GM21529 (cell line): Measurements from ENCODE around the gene SCLY.

ENCODE experiments used
- ATAC-seq: cut with Tn5 transposase; IDR thresholded peaks from one replicate; pipeline ENCODE4 v1.9.1; 2021; ENCODE audit not compliant: unreplicated experiment

SCLY gene

DNA sequence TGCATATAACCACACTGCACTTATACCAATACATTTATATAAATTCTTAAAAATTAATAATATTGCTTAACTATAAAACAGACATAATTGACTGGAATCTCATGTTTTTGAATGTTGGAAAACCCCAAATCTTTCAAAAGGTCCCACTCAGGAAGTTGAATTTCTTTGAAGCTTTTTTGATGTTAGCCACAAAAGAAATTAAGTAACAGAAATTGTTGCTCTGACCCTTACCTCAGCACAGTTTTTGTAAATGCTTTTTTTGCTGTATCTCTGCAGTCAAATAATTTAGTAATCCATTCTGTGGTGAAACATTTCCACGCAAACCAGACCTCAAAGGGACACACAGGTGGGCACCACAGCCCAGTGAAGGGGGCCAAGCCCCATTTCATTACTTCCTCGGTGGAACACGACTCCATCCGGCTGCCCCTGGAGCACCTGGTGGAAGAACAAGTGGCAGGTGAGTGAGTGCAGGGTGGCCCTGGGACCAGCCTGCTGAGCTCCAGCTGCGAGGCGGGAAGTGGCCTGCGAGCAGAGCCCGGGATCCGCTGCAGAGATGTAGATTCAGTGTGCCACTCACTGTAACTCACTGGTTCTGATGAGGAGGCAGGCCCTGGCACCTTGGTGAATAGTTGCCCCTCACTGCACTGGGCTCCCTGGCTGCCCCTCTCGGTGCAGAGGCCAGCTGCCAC is 8.4 kb downstream of the SCLY start:
- ATAC-seq = no peak

DNA sequence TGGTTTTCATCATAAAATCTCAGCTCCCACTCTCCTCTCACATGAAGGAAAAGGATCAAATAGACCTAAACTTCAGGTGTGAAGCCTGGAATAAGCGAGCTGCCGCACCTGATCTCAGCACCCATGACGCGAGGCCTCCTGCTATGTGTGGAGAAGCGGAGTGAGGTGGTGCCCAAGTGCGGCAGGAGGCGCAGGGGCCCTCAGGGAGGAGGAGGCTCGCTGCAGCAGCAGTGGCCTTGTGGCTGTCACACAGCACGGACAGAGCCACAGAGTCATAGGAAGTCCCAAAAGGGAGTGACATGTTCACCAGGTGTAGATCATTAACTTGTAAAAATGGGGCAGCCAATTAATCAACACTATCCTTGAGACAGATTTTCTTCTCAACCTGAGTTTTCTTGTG is 9.1 kb downstream of the SCLY start:
- ATAC-seq = no peak

DNA sequence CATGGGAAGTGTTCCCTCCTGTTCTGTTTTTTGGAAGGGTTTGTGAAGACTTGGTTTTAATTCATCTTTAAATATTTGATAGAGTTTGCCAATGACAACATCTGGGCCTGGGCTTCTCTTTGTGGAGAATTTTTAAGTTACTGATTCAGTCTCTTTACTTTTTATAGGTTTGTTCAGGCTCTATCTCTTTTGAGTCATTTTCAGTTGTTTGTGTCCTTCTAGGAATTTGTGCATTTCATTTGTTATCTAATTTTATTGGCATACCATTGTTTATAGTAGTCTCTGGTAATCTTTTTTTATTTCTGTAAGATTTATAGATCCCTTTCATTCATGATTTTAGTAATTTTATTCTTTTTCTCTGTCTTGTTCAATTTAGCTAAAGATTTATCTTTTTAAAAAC is 14.6 kb downstream of the SCLY start:
- ATAC-seq = no peak

DNA sequence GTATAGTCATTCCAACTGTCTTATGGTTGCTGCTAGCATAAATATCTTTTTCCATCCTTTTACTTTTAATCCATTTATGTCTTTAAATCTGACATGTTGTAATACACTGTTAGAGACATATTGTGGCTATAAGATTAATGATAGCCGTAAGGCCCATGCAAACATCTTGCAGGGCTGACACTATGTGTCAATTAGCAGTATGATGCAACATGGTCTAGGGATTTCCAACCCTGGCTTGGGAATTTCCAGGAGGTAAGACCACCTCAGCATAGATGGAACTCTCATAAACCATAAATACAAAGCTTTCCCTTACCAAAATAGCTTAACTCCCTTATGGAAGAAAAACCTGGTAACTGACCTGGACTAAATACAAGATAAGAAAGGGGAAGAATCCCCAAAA is 16.5 kb downstream of the SCLY start:
- ATAC-seq = no peak

DNA sequence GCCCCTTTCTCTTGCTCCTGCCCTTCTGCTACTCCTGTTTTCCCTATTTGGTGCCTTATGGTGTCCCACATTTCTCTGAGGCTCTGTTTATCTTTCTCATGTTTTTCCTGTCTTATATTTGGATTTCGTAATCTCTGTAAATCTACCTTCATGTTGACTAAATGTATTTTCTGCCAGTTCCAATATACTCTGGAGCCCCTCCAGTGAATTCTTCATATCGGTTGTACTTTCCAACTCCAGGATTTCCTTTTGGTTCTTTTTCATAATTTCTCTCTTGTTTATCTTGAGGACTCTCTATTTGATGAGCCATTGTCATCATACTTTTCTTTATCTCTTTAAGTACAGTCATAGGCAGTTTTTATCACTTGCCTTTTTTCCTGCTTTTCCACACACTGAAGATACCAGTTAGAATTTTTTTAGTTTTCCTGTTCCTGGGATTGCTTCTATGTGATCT is 19.1 kb downstream of the SCLY start:
- ATAC-seq = no peak

DNA sequence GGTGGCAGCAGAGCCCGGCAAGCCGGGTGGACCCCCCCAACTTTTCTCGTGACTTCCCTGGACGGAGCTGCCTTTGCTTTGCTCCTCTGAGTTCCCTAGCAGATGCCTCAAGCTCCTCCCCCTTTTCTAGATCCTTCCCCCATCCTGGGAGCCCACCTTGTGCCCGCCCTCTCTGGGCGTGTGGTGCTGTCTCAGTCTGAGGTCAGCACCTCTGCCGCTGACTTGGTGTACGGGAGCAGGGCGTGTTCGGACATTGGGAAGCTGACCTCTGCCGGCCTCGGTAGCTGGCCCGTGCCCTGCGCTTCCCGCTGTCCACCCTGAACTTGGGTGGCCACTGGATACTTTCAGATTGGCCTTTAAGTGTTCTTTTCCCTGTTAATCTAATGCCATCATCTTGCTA is 19.7 kb downstream of the SCLY start:
- no peak for ATAC-seq

DNA sequence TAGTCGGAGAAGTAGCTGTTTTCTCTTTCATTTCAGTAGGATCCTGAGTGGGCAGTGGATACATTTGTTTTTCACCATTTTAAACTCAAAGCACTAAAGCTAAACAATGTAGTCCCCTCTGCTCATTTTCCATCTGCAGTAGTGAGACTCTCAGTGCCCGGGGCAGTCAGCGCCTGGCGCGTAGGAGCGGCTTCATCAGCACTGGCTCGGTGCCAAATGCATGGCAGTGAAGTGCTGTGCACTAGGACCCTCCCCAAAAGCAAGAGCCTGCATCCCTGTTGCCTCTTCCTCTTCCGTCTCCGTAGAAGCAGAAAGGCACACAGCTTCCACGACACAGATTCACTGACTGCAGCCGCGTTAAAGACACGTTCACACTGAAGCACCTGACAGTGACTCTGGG is 20.3 kb downstream of the SCLY start:
- no peak for ATAC-seq

DNA sequence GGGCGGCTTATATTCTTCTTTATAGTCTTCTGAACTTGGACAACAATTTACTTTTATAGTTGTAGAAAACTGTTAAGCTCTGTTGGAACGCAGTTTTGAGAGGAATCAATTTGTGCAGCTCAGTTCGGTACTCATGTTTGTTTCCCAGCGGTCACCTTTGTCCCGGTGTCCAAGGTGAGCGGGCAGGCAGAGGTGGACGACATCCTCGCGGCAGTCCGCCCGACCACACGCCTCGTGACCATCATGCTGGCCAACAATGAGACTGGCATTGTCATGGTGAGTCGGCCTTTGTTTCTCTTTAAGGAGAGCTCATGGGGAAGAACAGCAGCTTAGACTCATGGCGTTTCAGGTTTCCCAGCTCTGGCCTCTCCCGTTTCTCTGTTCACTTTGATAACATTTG is 20.8 kb downstream of the SCLY start:
- no peak for ATAC-seq

DNA sequence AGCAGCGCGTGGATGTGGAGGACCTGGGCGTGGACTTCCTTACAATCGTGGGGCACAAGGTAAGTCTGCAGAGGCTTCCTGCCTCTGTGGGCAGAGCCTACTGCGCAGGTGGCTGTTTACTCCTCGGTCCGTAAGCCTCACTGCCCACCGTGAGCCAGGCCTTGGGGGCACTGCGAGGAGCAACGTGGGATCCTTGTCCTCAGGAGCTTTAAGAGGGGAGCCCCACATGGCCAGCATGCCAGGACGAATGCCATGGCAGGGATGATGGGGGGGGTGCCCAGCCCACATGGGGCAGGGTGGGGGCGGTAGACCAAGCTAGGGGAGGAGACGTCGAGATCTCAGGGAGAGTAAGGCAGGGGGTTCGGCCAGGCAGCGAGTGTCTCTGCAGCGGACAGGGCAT is 21.4 kb downstream of the SCLY start:
- ATAC-seq = no peak

DNA sequence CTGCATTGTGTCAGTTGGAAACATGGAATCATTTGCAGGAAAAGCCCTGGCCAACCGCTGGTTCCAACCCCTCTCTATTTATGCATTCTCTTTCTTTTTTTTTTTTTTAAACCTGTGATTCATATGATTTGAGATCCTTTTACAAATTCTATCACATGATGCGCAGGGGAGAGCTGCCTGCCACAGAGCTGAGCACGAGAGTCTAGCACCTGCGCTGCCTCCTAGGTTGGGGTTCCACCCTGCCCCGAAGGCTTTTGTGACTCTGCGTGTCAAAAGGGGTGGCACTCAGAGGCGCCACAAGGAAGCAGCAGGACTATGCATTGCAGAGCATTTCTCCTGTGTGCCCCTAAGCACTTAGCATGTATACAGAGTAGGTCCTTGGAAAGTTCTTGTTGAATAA is 22.0 kb downstream of the SCLY start:
- ATAC-seq = no peak

DNA sequence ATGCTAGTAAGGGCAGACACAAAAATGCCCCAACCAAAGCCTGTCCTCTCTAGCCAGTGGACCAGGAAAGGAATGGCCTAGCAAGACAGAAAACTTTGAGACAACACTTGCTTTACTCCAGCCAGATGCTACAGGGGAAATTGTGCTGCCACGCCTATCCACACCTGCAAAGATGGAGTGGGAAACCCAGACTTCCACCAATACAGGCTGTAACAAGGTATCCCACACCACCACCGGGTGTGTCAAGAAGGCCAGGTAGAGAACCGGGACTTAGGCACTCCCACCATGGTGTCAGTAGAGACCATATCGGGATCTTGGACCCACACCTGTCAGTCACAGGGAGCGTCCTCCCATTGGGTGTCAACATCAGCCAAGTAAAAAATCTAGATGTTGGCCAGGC is 23.1 kb downstream of the SCLY start:
- no peak for ATAC-seq

DNA sequence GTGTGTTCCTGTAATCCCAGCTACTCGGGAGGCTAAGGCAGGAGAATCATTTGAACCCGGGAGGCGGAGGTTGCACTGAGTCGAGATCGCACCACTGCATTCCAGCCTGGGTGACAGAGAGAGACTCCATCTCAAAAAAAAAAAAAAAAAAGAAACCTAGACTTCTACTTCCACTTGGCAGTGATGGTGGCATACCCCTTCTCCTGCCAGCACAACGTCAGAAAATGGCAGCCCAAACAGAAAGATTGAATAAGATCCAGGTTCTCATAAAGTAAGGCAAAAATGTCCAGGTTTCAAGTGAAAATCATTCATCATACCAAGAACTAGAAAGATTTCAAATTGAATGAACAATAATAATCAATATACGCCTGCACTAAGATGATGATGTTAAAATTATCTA is 24.0 kb downstream of the SCLY start:
- ATAC-seq = no peak

DNA sequence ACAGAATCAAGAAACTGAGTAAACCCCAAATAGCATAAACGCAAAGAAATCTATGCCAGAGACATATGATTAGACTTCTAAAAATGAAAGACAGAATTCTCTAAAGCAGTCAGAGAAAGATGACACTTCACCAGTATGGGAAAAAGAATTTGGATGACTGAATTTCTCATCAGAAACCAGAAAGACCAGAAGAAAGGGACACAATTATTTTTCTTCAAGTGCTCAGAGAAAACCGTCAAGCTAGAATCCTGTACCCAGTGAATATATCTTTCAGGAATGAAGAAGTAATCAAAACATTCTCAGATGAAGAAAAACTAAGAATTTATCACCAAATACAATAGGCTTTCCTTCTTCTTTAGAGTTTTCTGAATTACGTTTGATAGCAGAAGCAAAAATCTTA is 25.1 kb downstream of the SCLY start:
- no peak for ATAC-seq

DNA sequence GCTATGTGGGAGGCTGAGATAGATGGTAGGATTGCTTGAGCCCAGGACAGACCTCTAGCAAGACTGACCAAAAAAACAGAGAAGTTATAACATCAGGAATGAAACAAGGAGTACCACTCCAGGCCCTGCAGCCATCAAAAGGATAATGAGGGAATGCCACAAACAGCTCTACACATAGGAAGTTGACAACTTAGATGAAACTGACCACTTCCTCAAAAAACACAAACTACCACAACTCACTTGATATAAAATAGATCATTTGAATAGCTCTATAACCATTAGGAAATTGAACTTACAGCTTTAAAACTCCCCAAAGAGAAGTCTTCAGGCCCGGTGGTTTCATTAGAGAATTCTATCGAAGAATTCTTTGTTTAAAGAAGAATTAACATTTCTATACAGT is 26.4 kb downstream of the SCLY start:
- ATAC-seq = no peak

DNA sequence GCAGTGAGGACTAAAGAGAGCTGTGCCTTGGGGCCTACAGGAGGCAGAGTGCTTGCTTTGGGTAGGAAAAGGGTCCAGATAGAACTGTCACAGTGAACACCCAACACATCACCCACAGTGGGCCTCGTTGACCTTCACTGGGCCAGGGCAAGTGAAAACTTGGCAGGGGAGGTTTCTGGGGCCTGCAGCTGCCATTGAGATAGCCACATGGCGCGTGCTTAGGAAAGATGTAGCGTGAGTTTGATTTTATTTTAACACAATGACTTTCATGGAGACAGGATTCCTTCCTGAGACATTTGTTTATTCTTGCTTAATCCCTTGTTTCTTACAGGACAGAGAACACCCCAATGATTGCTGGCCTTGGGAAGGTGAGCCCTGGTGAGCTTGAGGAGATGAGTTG is 30.1 kb downstream of the SCLY start:
- no peak for ATAC-seq

DNA sequence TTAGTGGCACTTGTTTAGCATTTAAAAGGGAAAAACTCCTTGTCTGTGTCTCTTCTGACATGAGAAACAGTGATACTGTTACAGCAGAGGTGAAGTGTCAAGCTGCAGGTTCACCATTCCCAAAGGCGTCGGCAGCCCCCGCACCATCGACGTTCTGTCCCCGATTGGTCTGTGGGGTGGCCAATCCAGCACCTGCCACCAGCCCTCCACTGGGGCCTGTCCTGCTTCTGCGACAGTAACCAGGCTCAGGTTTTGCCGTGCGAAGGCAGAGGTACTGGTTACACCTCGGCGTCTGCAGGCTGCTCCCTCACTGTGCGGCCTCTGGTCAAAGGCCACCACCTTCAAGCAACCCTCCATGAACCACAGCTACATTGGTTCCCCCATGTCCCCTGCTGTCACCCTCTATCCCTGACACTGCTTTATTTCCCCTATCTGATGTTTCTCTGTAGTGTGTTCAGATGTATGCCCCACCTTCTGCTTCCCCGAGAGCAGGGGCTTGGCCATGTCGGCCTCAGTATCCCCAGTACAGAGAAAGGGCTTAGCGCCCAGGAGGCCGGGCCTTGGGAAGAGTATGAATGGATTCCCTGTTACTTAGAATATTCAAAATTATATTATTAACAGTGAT is 30.7 kb downstream of the SCLY start:
- ATAC-seq = no peak

DNA sequence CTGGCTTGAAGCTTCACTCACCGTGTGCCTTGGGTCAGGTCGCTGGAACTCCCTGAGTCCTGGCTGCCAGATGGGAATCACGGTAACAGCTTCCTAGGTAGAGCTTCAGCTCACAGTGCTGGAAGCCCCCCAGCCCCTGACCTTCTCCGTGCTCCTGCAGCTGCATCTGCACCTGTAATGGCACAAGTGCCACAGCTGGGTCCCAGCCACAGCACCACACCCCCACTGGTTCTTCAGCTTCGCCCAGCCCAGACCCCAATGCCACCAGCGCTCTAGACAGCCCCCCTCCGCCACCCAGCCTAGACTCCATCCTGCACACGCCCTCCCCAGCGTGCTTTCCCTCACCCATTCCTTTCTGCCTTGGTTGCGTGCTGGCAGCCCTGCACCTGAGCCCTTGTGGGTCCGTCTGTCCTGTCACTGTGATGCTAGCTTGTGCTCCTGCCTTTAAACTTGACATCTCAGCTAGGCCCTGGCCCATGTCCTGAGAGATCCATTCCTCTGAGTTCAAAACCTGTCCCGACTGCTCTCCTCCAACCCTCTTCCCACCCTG is 31.8 kb downstream of the SCLY start:
- ATAC-seq = no peak

DNA sequence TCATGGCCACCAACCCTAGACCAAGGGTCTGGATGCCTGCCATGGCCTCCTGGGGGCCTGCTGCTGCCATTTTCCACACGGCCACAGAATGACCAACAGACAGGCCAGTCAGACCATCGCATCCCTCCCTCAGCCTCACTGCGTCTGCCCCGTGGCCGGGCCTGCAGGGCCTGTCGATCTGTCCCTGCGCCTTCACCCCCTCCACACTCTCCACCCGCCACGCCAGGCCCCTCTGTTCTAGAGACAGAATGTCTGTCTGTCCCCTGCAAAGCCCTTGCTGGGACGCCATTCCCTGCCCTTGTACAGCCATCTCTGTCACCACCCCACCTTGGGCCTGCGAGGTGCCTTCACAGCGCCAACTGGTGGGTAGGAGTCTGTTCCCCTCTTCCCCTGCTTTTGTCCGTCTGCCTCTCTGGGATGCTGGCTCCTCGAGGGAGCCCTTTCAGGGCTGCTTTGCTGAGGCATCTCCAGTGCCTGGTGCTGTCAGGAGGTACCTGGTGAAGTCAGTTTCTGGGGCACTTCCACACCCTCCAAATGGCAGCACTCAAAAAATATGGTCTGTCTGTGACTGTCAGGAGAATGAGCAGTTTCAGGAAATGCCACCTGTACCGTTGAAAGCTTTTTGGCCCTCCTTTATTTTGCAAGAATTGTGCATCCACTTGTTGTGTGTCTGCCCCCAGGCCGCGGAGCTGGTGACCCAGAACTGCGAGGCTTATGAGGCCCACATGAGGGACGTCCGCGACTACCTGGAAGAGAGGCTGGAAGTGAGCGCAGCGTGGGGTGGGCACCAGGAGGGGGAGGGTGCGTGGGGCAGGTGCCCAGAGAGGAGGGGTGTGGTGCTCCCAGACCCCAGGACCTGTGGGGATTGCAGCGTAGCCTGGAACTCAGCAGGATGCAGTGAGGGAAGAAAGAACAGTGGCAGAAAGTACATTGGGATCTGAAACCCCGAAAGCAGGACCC is 32.7 kb downstream of the SCLY start:
- ATAC-seq = no peak

DNA sequence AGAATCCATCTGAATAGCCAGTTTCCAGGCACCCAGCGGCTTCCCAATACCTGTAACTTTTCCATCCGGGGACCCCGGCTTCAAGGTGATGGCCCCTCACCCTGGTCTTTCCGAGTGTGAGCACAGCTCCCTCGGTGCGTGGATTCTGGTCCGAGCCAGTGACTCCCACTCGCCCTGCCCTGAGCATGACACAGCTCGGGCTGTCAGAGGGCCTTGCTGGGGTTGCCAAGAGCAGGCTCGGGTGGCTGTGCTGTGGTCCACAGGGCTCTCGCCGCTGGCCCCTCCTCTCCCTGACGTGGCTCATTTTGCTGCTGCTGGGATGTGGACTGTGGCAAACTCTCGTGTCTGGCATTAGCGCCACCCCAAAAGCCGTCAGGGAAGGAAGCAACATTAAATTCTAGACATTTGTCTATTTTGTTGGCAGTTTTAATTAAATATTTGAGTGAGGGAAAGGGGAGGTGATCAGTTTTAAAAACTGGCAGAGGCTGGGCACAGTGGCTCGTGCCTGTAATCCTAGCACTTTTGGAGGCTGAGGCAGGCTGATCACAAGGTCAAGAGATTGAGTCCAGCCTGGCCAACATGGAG is 33.7 kb downstream of the SCLY start:
- ATAC-seq = no peak

DNA sequence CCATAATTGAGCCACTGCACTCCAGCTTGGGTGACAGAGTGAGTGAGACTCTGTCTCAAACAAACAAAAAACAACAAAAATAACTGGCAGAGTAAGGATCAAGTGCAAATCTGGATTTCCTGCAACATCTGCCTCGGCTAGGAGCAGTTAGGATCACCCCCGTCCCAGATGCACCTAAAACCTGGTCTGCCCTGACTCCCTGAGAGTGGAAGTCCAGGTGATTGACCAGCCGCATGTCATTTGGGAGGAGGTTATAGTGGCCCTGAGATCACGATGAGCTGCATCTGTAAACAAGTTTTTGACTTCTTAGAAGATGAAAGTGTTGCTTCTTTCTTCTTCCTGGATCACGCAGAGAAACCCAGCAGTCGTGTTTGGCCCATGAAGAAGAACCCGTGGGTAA is 34.3 kb downstream of the SCLY start:
- no peak for ATAC-seq

DNA sequence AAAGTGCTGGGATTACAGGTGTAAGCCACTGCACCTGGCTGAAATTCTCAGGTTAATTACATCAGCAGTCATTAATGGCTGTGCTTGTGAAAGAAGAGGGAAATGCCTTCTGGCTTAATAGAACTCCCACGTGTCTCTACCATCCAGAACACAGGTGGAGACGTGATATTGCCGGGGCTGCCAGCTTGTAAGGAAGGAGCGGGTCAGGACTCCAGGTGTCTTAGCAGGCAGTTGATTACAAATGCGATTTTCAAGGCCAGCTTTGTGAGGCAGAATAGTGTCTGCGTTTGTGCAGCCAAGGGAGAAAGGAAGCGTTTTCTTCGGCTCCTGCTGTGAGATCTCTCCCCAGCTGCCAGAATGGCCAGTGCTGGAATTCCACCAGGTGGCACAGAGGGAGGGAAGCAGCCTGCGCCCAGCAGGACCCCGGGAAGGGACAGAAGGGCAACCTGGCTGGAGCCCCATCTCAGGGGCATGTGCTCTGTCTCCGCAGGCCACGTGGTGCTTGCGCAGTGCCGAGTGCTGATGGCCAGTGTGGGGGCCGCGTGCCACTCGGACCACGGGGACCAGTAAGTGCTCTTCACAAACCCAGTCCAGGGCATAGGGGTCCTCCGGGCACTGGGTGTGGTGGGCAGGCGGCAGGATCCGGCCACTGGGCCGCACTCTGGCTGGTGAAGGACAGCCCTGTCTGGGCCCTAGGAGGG is 35.7 kb downstream of the SCLY start:
- ATAC-seq = no peak
